Cardiac fibroblast (primary cell): Measurements from ENCODE around the gene ERI2.

ENCODE experiments used
- DNase-seq, 2 donors: peaks; one replicate each; pipeline versions ENCODE4 v3.0.0 to v3.0.0-alpha.2; 2010; ENCODE audit warnings: low read depth in 2 of 2
- H3K4me3 ChIP-seq, 2 donors: replicated peaks in 1 of 2; 1 replicate in 1 of 2; 2 replicates in 1 of 2; pipeline ENCODE4 v1.5.1; 2011; ENCODE audit warnings: low read depth in 2 of 2, low read length in 2 of 2, mild to moderate bottlenecking in 2 of 2, moderate library complexity in 1 of 2
- CTCF ChIP-seq: IDR thresholded peaks from one replicate; pipeline ENCODE4 v1.5.1; 2011; ENCODE audit warnings: low read depth, mild to moderate bottlenecking, low read length, inconsistent platforms

ERI2 gene

GRCh38 chr16:20746461-20746860 lies 59.8 kb downstream of the ERI2 start:
- TF ChIP-seq CTCF = no peak
- no peak for DNase-seq
- no peak overlapping the region for H3K4me3 ChIP-seq
